NB4 (cell line): ENCODE results near the gene HLCS.

Source experiments
- MYC ChIP-seq: IDR thresholded peaks from 2 replicates; pipeline ENCODE4 v1.6.1; 2011; ENCODE audit warnings: low read depth, low read length
- TF ChIP-seq, protein P1 (sequence below): IDR thresholded peaks from one replicate; pipeline ENCODE4 v1.5.1; 2012; ENCODE audit warnings: low read depth, low read length

- TF ChIP-seq, protein P1, sequence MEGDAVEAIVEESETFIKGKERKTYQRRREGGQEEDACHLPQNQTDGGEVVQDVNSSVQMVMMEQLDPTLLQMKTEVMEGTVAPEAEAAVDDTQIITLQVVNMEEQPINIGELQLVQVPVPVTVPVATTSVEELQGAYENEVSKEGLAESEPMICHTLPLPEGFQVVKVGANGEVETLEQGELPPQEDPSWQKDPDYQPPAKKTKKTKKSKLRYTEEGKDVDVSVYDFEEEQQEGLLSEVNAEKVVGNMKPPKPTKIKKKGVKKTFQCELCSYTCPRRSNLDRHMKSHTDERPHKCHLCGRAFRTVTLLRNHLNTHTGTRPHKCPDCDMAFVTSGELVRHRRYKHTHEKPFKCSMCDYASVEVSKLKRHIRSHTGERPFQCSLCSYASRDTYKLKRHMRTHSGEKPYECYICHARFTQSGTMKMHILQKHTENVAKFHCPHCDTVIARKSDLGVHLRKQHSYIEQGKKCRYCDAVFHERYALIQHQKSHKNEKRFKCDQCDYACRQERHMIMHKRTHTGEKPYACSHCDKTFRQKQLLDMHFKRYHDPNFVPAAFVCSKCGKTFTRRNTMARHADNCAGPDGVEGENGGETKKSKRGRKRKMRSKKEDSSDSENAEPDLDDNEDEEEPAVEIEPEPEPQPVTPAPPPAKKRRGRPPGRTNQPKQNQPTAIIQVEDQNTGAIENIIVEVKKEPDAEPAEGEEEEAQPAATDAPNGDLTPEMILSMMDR = no peak
- TF ChIP-seq MYC = no peak
Measured at GRCh38 chr21:36757196-36757595, 209.3 kb downstream of the HLCS start.
